HCT116 (cell line): Measurements from ENCODE around the gene FBXL14. TPM values are rescaled to one million over a fixed set of nuclear protein-coding genes. Genes with fewer than 3 reads are reported as not detected.
A peak's percentile ranks its signal among the peaks of the same experiment; 100 is the strongest.

Experiments
- ATAC-seq: fragments of 200-7000 bp; cut with Tn5 transposase; 2 replicates; pipeline ENCODE4 v1.9.1; 2020; ENCODE audit warnings: mild to moderate bottlenecking, moderate library complexity
- BruUV-seq: library from RNA; stranded (reverse); fragments of 400-500 nt; replicated peaks from 2 replicates; lab custom pipeline; 2021; lab: Mats Ljungman, UMichigan
- CTCF ChIA-PET: fragments of 300-600 bp; sonication (Branson Sonifier 250); formaldehyde crosslinking; loops from one replicate; lab custom pipeline; 2021; ENCODE audit warnings: antibody characterized with exemption; lab: Charles Lee
- POLR2A ChIA-PET: fragments of 300-600, 350-600 bp; sonication (Branson Sonifier 250); formaldehyde crosslinking; loops from one replicate; lab custom pipeline; 2021; ENCODE audit warnings: antibody characterized with exemption; lab: Charles Lee
- RAD21 ChIA-PET, 2 experiments: fragments of 300-600 bp; sonication (Branson Sonifier 250); formaldehyde crosslinking; loops; one replicate each; lab custom pipeline; 2023; ENCODE audit warnings: low total read pairs in 2 of 2; ENCODE audit not compliant: uncharacterized antibody in 2 of 2, unreplicated experiment in 2 of 2, low non-redundant PET in 1 of 2; lab: Charles Lee
- DNase-seq: peaks from one replicate; pipeline ENCODE4 v3.0.0-alpha.2; 2010; ENCODE audit warnings: low read depth, low spot score
- H2AFZ ChIP-seq: fragments of 200-600 bp; shearing (Covaris generic), sonication (generic); 2 replicates; pipeline ENCODE4 v1.6.1; 2017; ENCODE audit warnings: low read depth, mixed run types, mixed read lengths, antibody characterized with exemption, low read length; ENCODE audit not compliant: poor library complexity, severe bottlenecking
- H3K27ac ChIP-seq: 2 replicates; pipeline ENCODE4 v1.5.1; 2012; ENCODE audit warnings: low read depth, low read length
- H3K27me3 ChIP-seq: fragments of 200-600 bp; sonication (generic); 2 replicates; pipeline ENCODE4 v1.6.1; 2016; ENCODE audit warnings: mixed run types, low read length, mixed read lengths; ENCODE audit not compliant: insufficient read depth
- H3K36me3 ChIP-seq, 2 experiments: fragments of 200-500 bp in 1 of 2; fragments of 200-600 bp in 1 of 2; sonication (Bioruptor generic) in 1 of 2; sonication (generic) in 1 of 2; 2 replicates each; pipeline versions ENCODE4 v1.5.1 to v1.6.1; 2014 to 2016; ENCODE audit warnings: low read length in 2 of 2, inconsistent platforms in 1 of 2, mixed read lengths in 1 of 2, mixed run types in 1 of 2; ENCODE audit not compliant: insufficient read depth in 2 of 2, control insufficient read depth in 1 of 2
- H3K4me1 ChIP-seq, 2 experiments: fragments of 200-600 bp in 1 of 2; sonication (generic) in 1 of 2; 2 replicates each; pipeline versions ENCODE4 v1.5.1 to v1.6.1; 2012 to 2017; ENCODE audit warnings: low read length in 2 of 2, inconsistent platforms in 1 of 2, mild to moderate bottlenecking in 1 of 2, mixed read lengths in 1 of 2, mixed run types in 1 of 2, moderate library complexity in 1 of 2; ENCODE audit not compliant: insufficient read depth in 2 of 2, control insufficient read depth in 1 of 2
- H3K4me2 ChIP-seq: fragments of 200-600 bp; sonication (generic); 2 replicates; pipeline ENCODE4 v1.6.1; 2017; ENCODE audit warnings: mixed run types, low read length, mixed read lengths
- H3K4me3 ChIP-seq, 2 experiments: fragments of 200-600 bp in 1 of 2; sonication (generic) in 1 of 2; replicated peaks in 1 of 2; 2 replicates each; pipeline ENCODE4 v1.5.1; 2011 to 2016; ENCODE audit warnings: low read length in 2 of 2, control low read depth in 1 of 2, low read depth in 1 of 2, mild to moderate bottlenecking in 1 of 2, mixed read lengths in 1 of 2, mixed run types in 1 of 2
- H3K79me2 ChIP-seq: fragments of 200-600 bp; sonication (generic); 2 replicates; pipeline ENCODE4 v1.6.1; 2017; ENCODE audit warnings: mild to moderate bottlenecking, mixed run types, low read length, moderate library complexity, mixed read lengths; ENCODE audit not compliant: insufficient read depth
- H3K9ac ChIP-seq: fragments of 200-600 bp; sonication (generic); 2 replicates; pipeline ENCODE4 v1.6.1; 2016; ENCODE audit warnings: low read length, mixed read lengths
- H3K9me2 ChIP-seq: fragments of 200-600 bp; sonication (generic), shearing (Covaris generic); 2 replicates; pipeline ENCODE4 v1.6.1; 2017; ENCODE audit warnings: mixed run types, mild to moderate bottlenecking, moderate library complexity; ENCODE audit not compliant: insufficient read depth
- H3K9me3 ChIP-seq, 2 experiments: fragments of 200-500 bp in 1 of 2; fragments of 200-600 bp in 1 of 2; sonication (Bioruptor generic) in 1 of 2; sonication (generic) in 1 of 2; 2 replicates each; pipeline ENCODE4 v1.6.1; 2014 to 2017; ENCODE audit warnings: low read length in 2 of 2, mixed read lengths in 2 of 2, inconsistent platforms in 1 of 2, low read depth in 1 of 2, mild to moderate bottlenecking in 1 of 2, mixed run types in 1 of 2, moderate library complexity in 1 of 2; ENCODE audit not compliant: control insufficient read depth in 1 of 2, insufficient read depth in 1 of 2
- H4K20me1 ChIP-seq: fragments of 200-600 bp; sonication (generic), shearing (Covaris generic); 2 replicates; pipeline ENCODE4 v1.6.1; 2017; ENCODE audit warnings: mixed run types, mild to moderate bottlenecking, moderate library complexity; ENCODE audit not compliant: insufficient read depth
- ATF3 ChIP-seq: IDR thresholded peaks from 2 replicates; pipeline ENCODE4 v1.6.1; 2012
- CBX3 ChIP-seq: IDR thresholded peaks from 2 replicates; pipeline ENCODE4 v1.6.1; 2012; ENCODE audit warnings: low read depth
- CEBPB ChIP-seq: IDR thresholded peaks from 2 replicates; pipeline ENCODE4 v1.6.1; 2012; ENCODE audit warnings: low read depth
- ELF1 ChIP-seq: IDR thresholded peaks from 2 replicates; pipeline ENCODE4 v1.6.1; 2012; ENCODE audit warnings: low read depth, borderline replicate concordance
- EZH2phosphoT487 ChIP-seq: fragments of 200-600 bp; IDR thresholded peaks from 2 replicates; pipeline ENCODE4 v1.6.1; 2018; ENCODE audit warnings: antibody characterized with exemption, borderline replicate concordance
- JUND ChIP-seq: IDR thresholded peaks from 2 replicates; pipeline ENCODE4 v1.6.1; 2012
- RAD21 ChIP-seq: IDR thresholded peaks from 2 replicates; pipeline ENCODE4 v1.6.1; 2012; ENCODE audit warnings: low read depth, mild to moderate bottlenecking
- REST ChIP-seq: IDR thresholded peaks from 2 replicates; pipeline ENCODE4 v1.6.1; 2012; ENCODE audit warnings: low read depth
- SRF ChIP-seq: IDR thresholded peaks from 2 replicates; pipeline ENCODE4 v1.6.1; 2012; ENCODE audit warnings: low read depth
- YY1 ChIP-seq: IDR thresholded peaks from 2 replicates; pipeline ENCODE4 v1.6.1; 2011; ENCODE audit warnings: low read length, low read depth, moderate library complexity, mild to moderate bottlenecking; ENCODE audit not compliant: insufficient replicate concordance; ENCODE audit errors: extremely low read depth
- ZNF274 ChIP-seq: fragments of 200-500 bp; sonication (Bioruptor generic); IDR thresholded peaks from 2 replicates; pipeline ENCODE4 v1.6.1; 2014; ENCODE audit warnings: mild to moderate bottlenecking, low read depth, low read length, inconsistent platforms
- intact Hi-C: fragments of 100-400 bp; cut with micrococcal nuclease; formaldehyde crosslinking; loops from 2 replicates; pipeline ENCODE4 v1.10.0; 2022
- total RNA-seq: library from RNA; stranded (reverse); gene quantifications from one replicate; pipeline ENCODE4 v1.2.1, GENCODE V29; 2021; ENCODE audit not compliant: unreplicated experiment
- TF ChIP-seq, protein P1 (sequence below), 3 experiments: fragments of 200-600 bp in 1 of 3; sonication (generic) in 1 of 3; IDR thresholded peaks in 2 of 3; conservative IDR thresholded peaks in 1 of 3; 2 replicates each; pipeline ENCODE4 v1.5.1; 2012 to 2017; ENCODE audit warnings: low read depth in 2 of 3, low read length in 2 of 3, antibody characterized with exemption in 1 of 3, borderline replicate concordance in 1 of 3, control low read depth in 1 of 3, mild to moderate bottlenecking in 1 of 3, mixed read lengths in 1 of 3, mixed run types in 1 of 3, moderate library complexity in 1 of 3; ENCODE audit not compliant: insufficient read depth in 1 of 3
- TF ChIP-seq, protein P2 (sequence below): IDR thresholded peaks from 2 replicates; pipeline ENCODE4 v1.6.1; 2012

The FBXL14 gene
- total RNA-seq, 1 experiment from 2014 or later = 19.0 TPM

DNA sequence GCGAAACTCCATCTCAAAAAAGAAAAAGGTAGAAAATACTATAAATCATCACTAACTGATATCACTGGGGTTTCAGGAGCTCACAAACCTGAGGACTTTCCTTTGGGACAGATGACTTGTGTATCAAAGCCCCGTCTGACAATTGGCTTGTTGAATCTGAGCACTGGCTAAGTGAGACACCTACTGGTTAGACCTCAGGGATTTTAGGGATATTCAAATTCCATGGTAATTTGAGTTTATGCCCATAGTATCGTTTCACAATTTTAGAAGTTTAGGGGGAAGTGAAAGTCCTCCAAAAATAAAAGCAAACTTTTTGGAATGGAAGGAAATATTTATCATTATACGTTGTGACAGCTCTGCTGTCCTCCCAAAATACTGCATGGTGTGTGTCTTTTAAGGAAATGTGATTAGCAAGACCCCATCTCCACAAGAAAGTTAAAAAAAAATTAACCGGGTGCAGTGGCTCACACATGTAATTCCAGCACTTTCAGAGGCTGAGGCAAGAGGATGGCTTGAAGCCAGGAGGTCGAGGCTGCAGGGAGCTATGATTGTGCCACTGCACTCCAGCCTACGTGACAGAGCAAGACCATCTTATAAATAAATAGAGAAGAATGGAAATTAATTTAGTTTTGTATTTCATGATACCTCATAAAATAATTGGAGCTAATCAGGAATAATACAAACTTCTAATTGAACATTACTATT lies 49.2 kb downstream of the FBXL14 start:
- POLR2A ChIA-PET = no interaction called here
- H3K79me2 ChIP-seq = no peaks in the 10 kb centered on the region
- no peak overlapping the region for H3K27ac ChIP-seq
- no peaks in the 10 kb centered on the region for H3K9me3 ChIP-seq
- H3K36me3 ChIP-seq = no peaks in the 10 kb centered on the region
- H3K4me1 ChIP-seq = peaks cover 15 to 19% of the 10 kb centered on the region in 2 experiments
- no peak overlapping the region for H2AFZ ChIP-seq
- TF ChIP-seq SRF = no peak
- TF ChIP-seq, protein P1, sequence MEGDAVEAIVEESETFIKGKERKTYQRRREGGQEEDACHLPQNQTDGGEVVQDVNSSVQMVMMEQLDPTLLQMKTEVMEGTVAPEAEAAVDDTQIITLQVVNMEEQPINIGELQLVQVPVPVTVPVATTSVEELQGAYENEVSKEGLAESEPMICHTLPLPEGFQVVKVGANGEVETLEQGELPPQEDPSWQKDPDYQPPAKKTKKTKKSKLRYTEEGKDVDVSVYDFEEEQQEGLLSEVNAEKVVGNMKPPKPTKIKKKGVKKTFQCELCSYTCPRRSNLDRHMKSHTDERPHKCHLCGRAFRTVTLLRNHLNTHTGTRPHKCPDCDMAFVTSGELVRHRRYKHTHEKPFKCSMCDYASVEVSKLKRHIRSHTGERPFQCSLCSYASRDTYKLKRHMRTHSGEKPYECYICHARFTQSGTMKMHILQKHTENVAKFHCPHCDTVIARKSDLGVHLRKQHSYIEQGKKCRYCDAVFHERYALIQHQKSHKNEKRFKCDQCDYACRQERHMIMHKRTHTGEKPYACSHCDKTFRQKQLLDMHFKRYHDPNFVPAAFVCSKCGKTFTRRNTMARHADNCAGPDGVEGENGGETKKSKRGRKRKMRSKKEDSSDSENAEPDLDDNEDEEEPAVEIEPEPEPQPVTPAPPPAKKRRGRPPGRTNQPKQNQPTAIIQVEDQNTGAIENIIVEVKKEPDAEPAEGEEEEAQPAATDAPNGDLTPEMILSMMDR (IDR thresholded peaks at IDR 0.05 in 2 of 3, conservative IDR thresholded peaks at IDR 0.05 in 1 of 3; ENCODE audit: borderline replicate concordance in 1 of 3, insufficient read depth in 1 of 3, low read depth in 2 of 3, low read length in 2 of 3) = peak; percentile 37 to 45 (median 43); a peak in 5 of 6 replicates
- peak; percentile 70 for TF ChIP-seq RAD21
- intact Hi-C loops = loop anchor here (1.0 kb wide), 1 partner anchor 427 kb away; no protein-coding TSS in a partner anchor
- H3K4me2 ChIP-seq = no peak overlapping the region
- ATAC-seq = no peak
- H3K4me3 ChIP-seq = no peak overlapping the region
- peak; percentile 4 for DNase-seq
- no peaks in the 10 kb centered on the region; the same call in 1 of the 2 replicates for H3K27me3 ChIP-seq
- CTCF ChIA-PET = interaction anchor here (2.0 kb wide), 1 partner anchor 428 kb away, joined by 21 read pairs; no protein-coding TSS in a partner anchor
- RAD21 ChIA-PET = interaction anchor here in 1 of 2 experiments (1.6 kb wide), 1 partner anchor 427 kb away, joined by 9 read pairs; no protein-coding TSS in a partner anchor
- no TSS peak for BruUV-seq
- H3K9me2 ChIP-seq = no peaks in the 10 kb centered on the region
- H4K20me1 ChIP-seq = no peaks in the 10 kb centered on the region
- no peak overlapping the region for H3K9ac ChIP-seq

GRCh38 chr12:1542599-1542998 lies 51.8 kb downstream of the FBXL14 start:
- Histone ChIP-seq H3K9ac (no peak overlapping the region), H3K4me2 (no peak overlapping the region), H3K4me3 (no peak overlapping the region), H2AFZ (no peak overlapping the region), H3K9me3 (no peaks in the 10 kb centered on the region), H3K9me2 (no peaks in the 10 kb centered on the region), H3K4me1 (peaks cover 16 to 23% of the 10 kb centered on the region in 2 experiments), H4K20me1 (no peaks in the 10 kb centered on the region), H3K36me3 (no peaks in the 10 kb centered on the region), H3K27ac (no peak overlapping the region), H3K79me2 (no peaks in the 10 kb centered on the region), H3K27me3 (peaks cover 7% of the 10 kb centered on the region; the same call in 1 of the 2 replicates)
- DNase-seq (no peak), ATAC-seq (no peak)
- RAD21 ChIA-PET = no interaction called here
- no TSS peak for BruUV-seq
- intact Hi-C loops = no loop called here
- POLR2A ChIA-PET = no interaction called here
- CTCF ChIA-PET = interaction anchor here (1.8 kb wide), 1 partner anchor 425 kb away, joined by 6 read pairs; no protein-coding TSS in a partner anchor
- TF ChIP-seq YY1 = no peak
- TF ChIP-seq JUND = no peak
- no peak for TF ChIP-seq ELF1
- TF ChIP-seq CEBPB = no peak
- TF ChIP-seq REST = no peak
- no peak for TF ChIP-seq CBX3
- no peak for TF ChIP-seq ZNF274
- TF ChIP-seq EZH2phosphoT487 = no peak
- TF ChIP-seq ATF3 = no peak
- TF ChIP-seq, protein P2, sequence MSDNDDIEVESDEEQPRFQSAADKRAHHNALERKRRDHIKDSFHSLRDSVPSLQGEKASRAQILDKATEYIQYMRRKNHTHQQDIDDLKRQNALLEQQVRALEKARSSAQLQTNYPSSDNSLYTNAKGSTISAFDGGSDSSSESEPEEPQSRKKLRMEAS = no peak
